Cardiac muscle cell (in vitro differentiated cells and primary cell): ENCODE results near the gene CCNJL. TPM values are rescaled to one million over a fixed set of nuclear protein-coding genes. Genes with fewer than 3 reads are reported as not detected.

Experiments
- DNase-seq, 2 donors: peaks; one replicate each; pipeline versions ENCODE4 v3.0.0 to v3.0.0-alpha.2; 2010 to 2017; ENCODE audit warnings: low read depth in 1 of 2, low spot score in 1 of 2
- H3K27ac ChIP-seq: fragments of 200-600 bp; sonication (generic); 2 replicates; pipeline ENCODE4 v1.5.1; 2016
- H3K27me3 ChIP-seq: fragments of 200-600 bp; sonication (generic); 2 replicates; pipeline ENCODE4 v1.6.0; 2016; ENCODE audit warnings: control low read depth
- H3K36me3 ChIP-seq: fragments of 200-600 bp; sonication (generic); 2 replicates; pipeline ENCODE4 v1.5.1; 2016; ENCODE audit warnings: control low read depth
- H3K4me1 ChIP-seq: fragments of 200-600 bp; sonication (generic); 2 replicates; pipeline ENCODE4 v1.8.1; 2017; ENCODE audit warnings: low read depth, mild to moderate bottlenecking, mixed run types
- H3K4me3 ChIP-seq: fragments of 200-600 bp; sonication (generic); 2 replicates; pipeline ENCODE4 v1.5.1; 2016; ENCODE audit warnings: mild to moderate bottlenecking
- H3K9me3 ChIP-seq: fragments of 200-600 bp; sonication (generic); 2 replicates; pipeline ENCODE4 v1.5.1; 2017; ENCODE audit warnings: low read depth, mild to moderate bottlenecking, control low read depth
- polyA plus RNA-seq: library from polyadenylated mRNA; unstranded; fragments of >200 nt; fragmentation: Nextera tagmentation; extraction: Ambion mirVana; gene quantifications from 2 replicates; pipeline ENCODE4 v1.2.1, GENCODE V29; 2016
- total RNA-seq: library from RNA; depleted of rRNA; stranded (reverse); fragments of >200 nt; gene quantifications from 2 replicates; pipeline ENCODE4 v1.2.3, GENCODE V29; 2016
- TF ChIP-seq, protein P1 (sequence below): IDR thresholded peaks from 2 replicates; pipeline ENCODE4 v1.5.1; 2012; ENCODE audit warnings: low read depth, mild to moderate bottlenecking, low read length

Gene CCNJL
- total and polyA plus RNA-seq, 2 experiments from 2014 or later, result 14.1 to 16.1 TPM

DNA sequence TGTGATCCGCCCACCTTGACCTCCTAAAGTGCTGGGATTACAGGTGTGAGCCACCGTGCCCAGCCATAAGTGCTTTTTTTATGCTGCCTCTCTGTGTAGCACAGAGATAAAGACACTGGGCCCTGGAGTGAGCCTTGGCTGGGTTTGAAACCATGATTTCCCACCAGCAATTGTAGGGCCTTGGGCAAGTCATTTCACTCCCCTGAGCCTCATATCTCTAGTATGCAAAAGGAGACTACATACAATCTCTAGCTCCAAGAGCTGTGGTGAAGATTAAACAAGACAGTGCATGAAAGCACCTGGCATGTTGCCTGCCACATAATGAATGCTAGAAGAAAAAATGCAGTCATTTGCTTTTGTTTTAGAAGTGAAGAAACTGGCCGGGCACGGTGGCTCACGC lies 79.1 kb downstream of the CCNJL start:
- TF ChIP-seq, protein P1, sequence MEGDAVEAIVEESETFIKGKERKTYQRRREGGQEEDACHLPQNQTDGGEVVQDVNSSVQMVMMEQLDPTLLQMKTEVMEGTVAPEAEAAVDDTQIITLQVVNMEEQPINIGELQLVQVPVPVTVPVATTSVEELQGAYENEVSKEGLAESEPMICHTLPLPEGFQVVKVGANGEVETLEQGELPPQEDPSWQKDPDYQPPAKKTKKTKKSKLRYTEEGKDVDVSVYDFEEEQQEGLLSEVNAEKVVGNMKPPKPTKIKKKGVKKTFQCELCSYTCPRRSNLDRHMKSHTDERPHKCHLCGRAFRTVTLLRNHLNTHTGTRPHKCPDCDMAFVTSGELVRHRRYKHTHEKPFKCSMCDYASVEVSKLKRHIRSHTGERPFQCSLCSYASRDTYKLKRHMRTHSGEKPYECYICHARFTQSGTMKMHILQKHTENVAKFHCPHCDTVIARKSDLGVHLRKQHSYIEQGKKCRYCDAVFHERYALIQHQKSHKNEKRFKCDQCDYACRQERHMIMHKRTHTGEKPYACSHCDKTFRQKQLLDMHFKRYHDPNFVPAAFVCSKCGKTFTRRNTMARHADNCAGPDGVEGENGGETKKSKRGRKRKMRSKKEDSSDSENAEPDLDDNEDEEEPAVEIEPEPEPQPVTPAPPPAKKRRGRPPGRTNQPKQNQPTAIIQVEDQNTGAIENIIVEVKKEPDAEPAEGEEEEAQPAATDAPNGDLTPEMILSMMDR, result no peak
- DNase-seq, result peak in 1 of 2 donors; percentile 19
- Histone ChIP-seq H3K27me3 (no peaks in the 10 kb centered on the region), H3K4me3 (no peak overlapping the region), H3K36me3 (no peaks in the 10 kb centered on the region), H3K4me1 (no peaks in the 10 kb centered on the region), H3K9me3 (no peaks in the 10 kb centered on the region), H3K27ac (no peak overlapping the region)

DNA sequence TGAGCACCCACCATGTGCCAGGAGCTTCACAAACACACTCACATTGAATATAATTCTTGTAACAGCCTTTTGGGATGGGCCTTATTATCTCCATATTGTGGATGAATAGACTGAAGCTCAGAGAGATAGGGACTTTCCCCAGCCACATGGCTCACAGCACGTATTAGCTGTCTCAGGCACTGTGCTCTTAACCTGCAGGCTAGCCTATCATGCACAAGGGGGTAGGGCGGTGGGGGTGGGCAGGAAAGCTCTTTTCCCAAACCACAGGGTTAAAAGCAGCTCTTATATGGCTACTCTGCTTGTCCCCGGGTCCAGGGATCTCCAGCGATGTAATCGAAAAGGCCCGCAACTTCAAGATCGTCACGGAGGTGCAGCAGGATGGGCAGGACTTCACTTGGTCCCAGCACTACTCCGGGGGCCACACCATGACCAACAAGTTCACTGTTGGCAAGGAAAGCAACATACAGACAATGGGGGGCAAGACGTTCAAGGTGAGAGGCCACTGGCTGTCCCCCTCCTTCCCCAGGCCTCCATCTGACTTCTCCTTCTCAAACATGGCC lies 80.5 kb downstream of the CCNJL start:
- Histone ChIP-seq H3K9me3 (no peaks in the 10 kb centered on the region), H3K4me1 (no peaks in the 10 kb centered on the region), H3K27me3 (no peaks in the 10 kb centered on the region), H3K27ac (no peak overlapping the region), H3K36me3 (no peaks in the 10 kb centered on the region), H3K4me3 (no peak overlapping the region)
- no peak for DNase-seq
- TF ChIP-seq, protein P1, result no peak

DNA sequence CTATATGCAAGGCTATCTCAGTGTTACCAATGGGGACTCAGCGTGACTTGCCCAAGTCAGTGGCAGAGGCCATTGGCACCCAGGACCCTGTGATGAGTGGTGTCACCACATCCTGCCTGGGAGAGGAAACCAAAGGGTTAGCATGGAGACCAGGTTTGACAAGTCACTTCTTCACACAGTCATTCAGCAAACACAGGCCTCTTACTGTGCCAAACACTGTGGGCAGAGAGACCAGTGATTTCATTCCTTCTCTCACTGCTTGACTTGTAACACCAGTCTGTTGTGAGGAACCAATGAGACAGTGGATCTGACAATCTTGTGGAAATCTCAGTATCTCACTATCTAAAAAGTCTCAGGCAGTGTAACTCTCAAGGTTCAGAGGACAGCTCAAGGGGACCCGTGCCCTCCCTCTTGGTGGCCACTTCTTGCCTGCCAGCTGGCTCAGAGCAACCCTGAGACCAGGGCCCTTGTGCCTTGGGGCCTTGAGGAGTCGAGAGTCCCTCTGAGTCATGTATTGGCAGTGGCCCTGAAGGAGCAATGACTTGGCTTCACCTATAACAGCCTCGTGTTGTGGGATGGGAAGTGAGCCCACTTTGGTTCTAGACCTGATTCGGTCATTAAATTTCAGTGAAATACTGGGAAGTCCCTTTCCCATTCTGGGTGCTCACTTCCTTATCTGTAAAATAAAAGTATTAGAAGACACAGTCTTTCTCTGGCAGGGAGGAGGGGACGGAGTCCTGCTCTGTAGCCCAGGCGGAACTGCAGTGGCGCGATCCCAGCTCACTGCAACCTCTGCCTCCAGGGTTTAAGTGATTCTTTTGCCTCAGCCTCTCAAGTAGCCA lies 81.5 kb downstream of the CCNJL start:
- Histone ChIP-seq H3K27ac (no peak overlapping the region), H3K36me3 (no peaks in the 10 kb centered on the region), H3K4me1 (no peaks in the 10 kb centered on the region), H3K27me3 (no peaks in the 10 kb centered on the region), H3K9me3 (no peaks in the 10 kb centered on the region), H3K4me3 (no peak overlapping the region)
- TF ChIP-seq, protein P1, result no peak
- DNase-seq, result peak in 1 of 2 donors; percentile 27

DNA sequence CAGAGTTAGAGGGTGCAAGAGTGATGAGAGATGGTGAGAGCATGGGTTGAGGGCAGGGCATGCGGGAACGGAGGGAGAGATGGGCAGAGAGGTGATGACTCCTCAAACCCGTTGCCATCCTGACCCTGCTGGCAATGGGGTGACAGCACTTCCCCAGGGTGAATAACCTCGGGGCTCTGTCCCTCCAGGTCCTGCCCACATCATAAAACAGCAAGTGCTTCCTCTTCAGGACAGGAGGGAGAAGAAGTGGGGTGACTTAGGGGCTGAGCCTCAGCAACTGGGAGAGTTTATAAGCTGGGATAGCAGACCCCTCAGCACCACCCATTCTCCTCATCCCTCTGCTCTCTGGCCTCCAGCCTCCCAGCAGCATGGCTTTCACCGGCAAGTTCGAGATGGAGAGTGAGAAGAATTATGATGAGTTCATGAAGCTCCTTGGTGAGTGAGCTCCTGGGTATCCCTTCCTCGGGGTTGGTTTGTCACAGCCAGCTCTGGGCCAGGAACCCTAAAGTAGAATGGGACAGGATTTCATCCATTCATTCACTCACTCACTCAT lies 83.1 kb downstream of the CCNJL start, which contains the start of gene FABP6:
TSS of gene FABP6 (plus strand) at position 317 of the 553 bp plus-strand sequence. CDS start at position 369, 52 bp downstream.
- TF ChIP-seq, protein P1, result no peak
- no peak within 1 kb of the TSS for H3K4me3 ChIP-seq
- no peak for DNase-seq
- H3K27me3 ChIP-seq, result no peaks in the 10 kb centered on the region
- no peak within 1 kb of the TSS for H3K27ac ChIP-seq
- H3K9me3 ChIP-seq, result no peaks in the 10 kb centered on the region
- H3K36me3 ChIP-seq, result no peaks in the 10 kb centered on the region
- H3K4me1 ChIP-seq, result no peaks in the 10 kb centered on the region

DNA sequence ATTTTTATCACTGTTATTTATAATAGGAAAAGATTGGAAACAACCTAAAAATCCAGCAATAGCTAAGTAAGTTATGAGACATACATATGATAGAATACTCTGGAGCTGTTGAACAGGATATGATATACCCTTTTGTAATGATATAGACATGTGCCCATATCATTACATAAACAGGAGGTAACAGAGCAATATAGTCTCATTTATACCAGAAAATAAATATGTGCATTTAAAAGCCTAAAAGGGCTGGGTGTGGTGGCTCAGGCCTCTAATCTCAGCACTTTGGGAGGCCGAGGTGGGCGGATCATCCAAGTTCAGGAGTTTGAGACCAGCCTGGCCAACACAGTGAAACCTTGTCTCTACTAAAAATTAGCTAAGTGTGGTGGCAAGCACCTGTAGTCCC lies 85.4 kb downstream of the CCNJL start:
- TF ChIP-seq, protein P1, result no peak

More for the DNA sequence above, 85.4 kb downstream of the CCNJL start:
- no peaks in the 10 kb centered on the region for H3K4me1 ChIP-seq
- no peak overlapping the region for H3K27ac ChIP-seq
- no peaks in the 10 kb centered on the region for H3K27me3 ChIP-seq
- no peak for DNase-seq
- H3K9me3 ChIP-seq, result no peaks in the 10 kb centered on the region
- H3K36me3 ChIP-seq, result no peaks in the 10 kb centered on the region
- no peak overlapping the region for H3K4me3 ChIP-seq
